Measurements from ENCODE around the gene ODAD4.

GRCh38 chr17:41992576-41992975 is 62.2 kb downstream of the ODAD4 start:
- TF ChIP-seq, protein P1, sequence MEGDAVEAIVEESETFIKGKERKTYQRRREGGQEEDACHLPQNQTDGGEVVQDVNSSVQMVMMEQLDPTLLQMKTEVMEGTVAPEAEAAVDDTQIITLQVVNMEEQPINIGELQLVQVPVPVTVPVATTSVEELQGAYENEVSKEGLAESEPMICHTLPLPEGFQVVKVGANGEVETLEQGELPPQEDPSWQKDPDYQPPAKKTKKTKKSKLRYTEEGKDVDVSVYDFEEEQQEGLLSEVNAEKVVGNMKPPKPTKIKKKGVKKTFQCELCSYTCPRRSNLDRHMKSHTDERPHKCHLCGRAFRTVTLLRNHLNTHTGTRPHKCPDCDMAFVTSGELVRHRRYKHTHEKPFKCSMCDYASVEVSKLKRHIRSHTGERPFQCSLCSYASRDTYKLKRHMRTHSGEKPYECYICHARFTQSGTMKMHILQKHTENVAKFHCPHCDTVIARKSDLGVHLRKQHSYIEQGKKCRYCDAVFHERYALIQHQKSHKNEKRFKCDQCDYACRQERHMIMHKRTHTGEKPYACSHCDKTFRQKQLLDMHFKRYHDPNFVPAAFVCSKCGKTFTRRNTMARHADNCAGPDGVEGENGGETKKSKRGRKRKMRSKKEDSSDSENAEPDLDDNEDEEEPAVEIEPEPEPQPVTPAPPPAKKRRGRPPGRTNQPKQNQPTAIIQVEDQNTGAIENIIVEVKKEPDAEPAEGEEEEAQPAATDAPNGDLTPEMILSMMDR (conservative IDR thresholded peaks at IDR 0.05; ENCODE audit: low read depth, low read length): no peak
- TF ChIP-seq EZH2phosphoT487 (IDR thresholded peaks at IDR 0.05; ENCODE audit: borderline replicate concordance, low read length): no peak
